HepG2 (cell line): ENCODE results near the gene RNF14. TPM values are rescaled to one million over a fixed set of nuclear protein-coding genes. Genes with fewer than 3 reads are reported as not detected.

Experiments
- ATAC-seq: fragments of 200-7000 bp; cut with Tn5 transposase; 3 replicates; pipeline ENCODE4 v1.9.1; 2020; ENCODE audit warnings: mild to moderate bottlenecking, moderate library complexity
- BruUV-seq: library from RNA; stranded (reverse); fragments of 400-500 nt; replicated peaks from 2 replicates; lab custom pipeline; 2021; lab: Mats Ljungman, UMichigan
- CTCF ChIA-PET: fragments of 300-600 bp; formaldehyde crosslinking; extraction: SDS; loops from one replicate; lab custom pipeline; 2021; ENCODE audit warnings: low total read pairs, inconsistent platforms, low intra/inter-chr PET ratio; lab: Yijun Ruan, JAX
- POLR2A ChIA-PET: fragments of 350-600 bp; sonication (Branson Sonifier 250); formaldehyde crosslinking; loops from one replicate; lab custom pipeline; 2020; ENCODE audit warnings: antibody characterized with exemption, inconsistent platforms; lab: Yijun Ruan, JAX
- DNase-seq: peaks from one replicate; pipeline ENCODE4 v3.0.0-alpha.2; 2015; ENCODE audit warnings: low spot score
- FAIRE-seq: peaks from 3 replicates; lab custom pipeline; 2011; peaks lifted over from hg19 to GRCh38; lab: Jason Lieb, UNC
- H2AFZ ChIP-seq: one replicate; pipeline ENCODE4 v1.6.1; 2011; ENCODE audit warnings: low read length, inconsistent platforms
- H3K27ac ChIP-seq: fragments of 300-600 bp; 3 replicates; pipeline ENCODE4 v1.8.0; 2011; ENCODE audit warnings: mixed run types, mild to moderate bottlenecking, mixed read lengths, low read length, inconsistent platforms; ENCODE audit not compliant: insufficient read depth; ENCODE audit errors: extremely low read length
- H3K27me3 ChIP-seq, 2 experiments: fragments of 200-600 bp in 1 of 2; 2 replicates in 1 of 2; 3 replicates in 1 of 2; pipeline versions ENCODE4 v1.6.0 to v1.8.0; 2011; ENCODE audit warnings: low read length in 2 of 2, mild to moderate bottlenecking in 2 of 2, moderate library complexity in 2 of 2, inconsistent platforms in 1 of 2; ENCODE audit not compliant: insufficient read depth in 2 of 2, control insufficient read depth in 1 of 2
- H3K36me3 ChIP-seq, 2 experiments: fragments of 200-600 bp in 1 of 2; replicated peaks in 1 of 2; 2 replicates in 1 of 2; 3 replicates in 1 of 2; pipeline versions ENCODE4 v1.5.1 to v1.8.0; 2011; ENCODE audit warnings: low read length in 2 of 2, inconsistent platforms in 1 of 2; ENCODE audit not compliant: insufficient read depth in 2 of 2, control insufficient read depth in 1 of 2
- H3K4me1 ChIP-seq: 2 replicates; pipeline ENCODE4 v1.5.1; 2012; ENCODE audit warnings: low read length, inconsistent platforms; ENCODE audit not compliant: insufficient read depth
- H3K4me2 ChIP-seq: 2 replicates; pipeline ENCODE4 v1.6.0; 2011; ENCODE audit warnings: low read depth, low read length, inconsistent platforms
- H3K4me3 ChIP-seq, 3 experiments: fragments of 200-600 bp in 1 of 3; sonication (generic), shearing (Covaris generic) in 1 of 3; replicated peaks in 1 of 3; 2 replicates each; pipeline ENCODE4 v1.5.1; 2011 to 2016; ENCODE audit warnings: low read length in 3 of 3, inconsistent platforms in 2 of 3, low read depth in 2 of 3, mild to moderate bottlenecking in 2 of 3, control low read depth in 1 of 3, mixed read lengths in 1 of 3; ENCODE audit not compliant: insufficient read depth in 1 of 3
- H3K79me2 ChIP-seq: one replicate; pipeline ENCODE4 v1.6.1; 2011; ENCODE audit warnings: low read length, inconsistent platforms; ENCODE audit not compliant: insufficient read depth
- H3K9ac ChIP-seq: 2 replicates; pipeline ENCODE4 v1.6.0; 2011; ENCODE audit warnings: mild to moderate bottlenecking, low read depth, low read length, inconsistent platforms; ENCODE audit not compliant: insufficient read depth
- H3K9me3 ChIP-seq: 2 replicates; pipeline ENCODE4 v1.5.1; 2012; ENCODE audit warnings: mild to moderate bottlenecking, low read length
- H4K20me1 ChIP-seq: 2 replicates; pipeline ENCODE4 v1.6.0; 2011; ENCODE audit warnings: inconsistent platforms, mild to moderate bottlenecking, low read length, moderate library complexity; ENCODE audit not compliant: insufficient read depth
- CBFB ChIP-seq: sonication (generic); formaldehyde crosslinking; IDR thresholded peaks from 2 replicates; pipeline ENCODE4 v1.4.0; 2020; ENCODE audit warnings: missing genetic modification reagents
- LCORL ChIP-seq, 2 experiments: fragments of 450-650 bp in 1 of 2; sonication (generic) in 1 of 2; formaldehyde crosslinking in 1 of 2; IDR thresholded peaks; 2 replicates each; pipeline versions ENCODE4 v1.5.0 to v1.6.1; 2017 to 2020; ENCODE audit warnings: antibody characterized with exemption in 1 of 2, missing genetic modification reagents in 1 of 2
- MLX ChIP-seq: IDR thresholded peaks from 2 replicates; pipeline ENCODE4 v1.6.1; 2016
- RAD21 ChIP-seq: fragments of 450-650 bp; formaldehyde crosslinking; IDR thresholded peaks from 2 replicates; pipeline ENCODE4 v1.5.0; 2020; ENCODE audit warnings: mild to moderate bottlenecking
- SP1 ChIP-seq, 2 experiments: fragments of 450-650 bp in 1 of 2; sonication (generic) in 1 of 2; formaldehyde crosslinking in 1 of 2; IDR thresholded peaks; 2 replicates each; pipeline versions ENCODE4 v1.4.0 to v1.6.1; 2016 to 2020; ENCODE audit warnings: missing genetic modification reagents in 1 of 2
- ZHX1 ChIP-seq: sonication (generic); formaldehyde crosslinking; IDR thresholded peaks from 2 replicates; pipeline ENCODE4 v1.8.1; 2022; ENCODE audit warnings: low read depth, mild to moderate bottlenecking, missing genetic modification reagents
- ZNF260 ChIP-seq: sonication (generic); formaldehyde crosslinking; IDR thresholded peaks from 2 replicates; pipeline ENCODE4 v1.4.0; 2020; ENCODE audit warnings: missing genetic modification reagents, low read depth, mild to moderate bottlenecking, borderline replicate concordance
- ZNF510 ChIP-seq: sonication (generic); formaldehyde crosslinking; IDR thresholded peaks from 2 replicates; pipeline ENCODE4 v1.4.0; 2020; ENCODE audit warnings: low read depth, mild to moderate bottlenecking, missing genetic modification reagents
- WGBS: methylation state at CpG from one replicate; pipeline ENCODE4 v1.1.6; 2017; ENCODE audit warnings: low lambda C conversion rate; 5-methylcytosine and 5-hydroxymethylcytosine counted together
- in situ Hi-C: cut with HindIII; loops from 2 replicates; pipeline ENCODE4 v1.10.0; 2017; ENCODE audit warnings: low pct_unique_long_range_greater_than_20kb; ENCODE audit not compliant: extremely low pct_ligation_motif_present
- intact Hi-C: fragments of 100-400 bp; cut with micrococcal nuclease; formaldehyde crosslinking; loops from one replicate; pipeline ENCODE4 v1.10.0; 2022; ENCODE audit not compliant: unreplicated experiment
- polyA plus RNA-seq, 8 experiments: library from polyadenylated mRNA; depleted of rRNA in 3 of 8; stranded (reverse) in 7 of 8; unstranded in 1 of 8; fragments of >200 nt; fragmentation: Illumina TruSeq in 4 of 8; extraction: Trizol in 4 of 8; gene quantifications; 2 replicates each; pipeline versions ENCODE4 v1.2.1 to v1.2.3, GENCODE V29; 2011 to 2016; ENCODE audit warnings: low read depth in 4 of 8, missing spikeins in 1 of 8, mixed read lengths in 1 of 8; ENCODE audit not compliant: insufficient read depth in 1 of 8
- total RNA-seq, 5 experiments: library from RNA; depleted of rRNA; stranded (reverse); fragments of >200 nt; fragmentation: Illumina TruSeq; extraction: Trizol; gene quantifications; 2 replicates each; pipeline ENCODE4 v1.2.3, GENCODE V29; 2016; ENCODE audit warnings: low read depth in 1 of 5
- TF ChIP-seq, protein P1 (sequence below): sonication (generic); formaldehyde crosslinking; IDR thresholded peaks from 2 replicates; pipeline ENCODE4 v1.4.0; 2020; ENCODE audit warnings: mild to moderate bottlenecking, missing genetic modification reagents

RNF14 gene
- total and polyA plus RNA-seq, 2 of the 13 experiments (the other 11 are each of a cell fraction or from before 2014, with no cell fraction given), result 11.3 to 28.1 TPM

GRCh38 chr5:141958113-141958512, 10.8 kb upstream of the RNF14 start, which contains the start of gene PCDH12:
Gene PCDH12 (minus strand): TSS chr5:141958202. CDS start chr5:141957851, 351 bp downstream.
- no peaks in the 10 kb centered on the region for H3K79me2 ChIP-seq
- no peaks in the 10 kb centered on the region for H3K36me3 ChIP-seq
- peaks cover 19% of the 10 kb centered on the region for H3K4me1 ChIP-seq
- H3K27ac ChIP-seq, result no peak within 1 kb of the TSS
- DNase-seq, result no peak
- no peak within 1 kb of the TSS for H2AFZ ChIP-seq
- WGBS, result 43% methylated on average over 7 of the region's 7 CpGs
- in situ Hi-C loops (loop anchor here (5.0 kb wide), 1 partner anchor 271 kb away; no protein-coding TSS in a partner anchor), intact Hi-C loops (no loop called here)
- no peak within 1 kb of the TSS for H3K9ac ChIP-seq
- ATAC-seq, result no peak
- H4K20me1 ChIP-seq, result no peaks in the 10 kb centered on the region
- ChIA-PET POLR2A (interaction anchor here (0.8 kb wide), 1 partner anchor 11 kb away, joined by 3 read pairs; the partner anchor contains the start of gene RNF14), CTCF (no interaction called here)
- H3K4me3 ChIP-seq, result no peak within 1 kb of the TSS
- H3K27me3 ChIP-seq, result peaks cover 0 to 28% of the 10 kb centered on the region in 2 experiments; a peak in 4 of 5 replicates
- no peaks in the 10 kb centered on the region for H3K9me3 ChIP-seq
- no TSS peak for BruUV-seq
- no peak within 1 kb of the TSS for H3K4me2 ChIP-seq
- no peak for FAIRE-seq
- TF ChIP-seq ZNF510 (CRISPR knock-in tag) (no peak), RAD21 (no peak), ZNF260 (no peak), MLX (CRISPR knock-in tag) (no peak), SP1 (IDR thresholded peaks at IDR 0.05) (no peak), SP1 (CRISPR knock-in tag; IDR thresholded peaks at IDR 0.05) (no peak), CBFB (CRISPR knock-in tag) (no peak), ZHX1 (CRISPR knock-in tag) (no peak), LCORL (IDR thresholded peaks at IDR 0.05) (no peak), LCORL (CRISPR knock-in tag; IDR thresholded peaks at IDR 0.05) (no peak)
- TF ChIP-seq, protein P1, sequence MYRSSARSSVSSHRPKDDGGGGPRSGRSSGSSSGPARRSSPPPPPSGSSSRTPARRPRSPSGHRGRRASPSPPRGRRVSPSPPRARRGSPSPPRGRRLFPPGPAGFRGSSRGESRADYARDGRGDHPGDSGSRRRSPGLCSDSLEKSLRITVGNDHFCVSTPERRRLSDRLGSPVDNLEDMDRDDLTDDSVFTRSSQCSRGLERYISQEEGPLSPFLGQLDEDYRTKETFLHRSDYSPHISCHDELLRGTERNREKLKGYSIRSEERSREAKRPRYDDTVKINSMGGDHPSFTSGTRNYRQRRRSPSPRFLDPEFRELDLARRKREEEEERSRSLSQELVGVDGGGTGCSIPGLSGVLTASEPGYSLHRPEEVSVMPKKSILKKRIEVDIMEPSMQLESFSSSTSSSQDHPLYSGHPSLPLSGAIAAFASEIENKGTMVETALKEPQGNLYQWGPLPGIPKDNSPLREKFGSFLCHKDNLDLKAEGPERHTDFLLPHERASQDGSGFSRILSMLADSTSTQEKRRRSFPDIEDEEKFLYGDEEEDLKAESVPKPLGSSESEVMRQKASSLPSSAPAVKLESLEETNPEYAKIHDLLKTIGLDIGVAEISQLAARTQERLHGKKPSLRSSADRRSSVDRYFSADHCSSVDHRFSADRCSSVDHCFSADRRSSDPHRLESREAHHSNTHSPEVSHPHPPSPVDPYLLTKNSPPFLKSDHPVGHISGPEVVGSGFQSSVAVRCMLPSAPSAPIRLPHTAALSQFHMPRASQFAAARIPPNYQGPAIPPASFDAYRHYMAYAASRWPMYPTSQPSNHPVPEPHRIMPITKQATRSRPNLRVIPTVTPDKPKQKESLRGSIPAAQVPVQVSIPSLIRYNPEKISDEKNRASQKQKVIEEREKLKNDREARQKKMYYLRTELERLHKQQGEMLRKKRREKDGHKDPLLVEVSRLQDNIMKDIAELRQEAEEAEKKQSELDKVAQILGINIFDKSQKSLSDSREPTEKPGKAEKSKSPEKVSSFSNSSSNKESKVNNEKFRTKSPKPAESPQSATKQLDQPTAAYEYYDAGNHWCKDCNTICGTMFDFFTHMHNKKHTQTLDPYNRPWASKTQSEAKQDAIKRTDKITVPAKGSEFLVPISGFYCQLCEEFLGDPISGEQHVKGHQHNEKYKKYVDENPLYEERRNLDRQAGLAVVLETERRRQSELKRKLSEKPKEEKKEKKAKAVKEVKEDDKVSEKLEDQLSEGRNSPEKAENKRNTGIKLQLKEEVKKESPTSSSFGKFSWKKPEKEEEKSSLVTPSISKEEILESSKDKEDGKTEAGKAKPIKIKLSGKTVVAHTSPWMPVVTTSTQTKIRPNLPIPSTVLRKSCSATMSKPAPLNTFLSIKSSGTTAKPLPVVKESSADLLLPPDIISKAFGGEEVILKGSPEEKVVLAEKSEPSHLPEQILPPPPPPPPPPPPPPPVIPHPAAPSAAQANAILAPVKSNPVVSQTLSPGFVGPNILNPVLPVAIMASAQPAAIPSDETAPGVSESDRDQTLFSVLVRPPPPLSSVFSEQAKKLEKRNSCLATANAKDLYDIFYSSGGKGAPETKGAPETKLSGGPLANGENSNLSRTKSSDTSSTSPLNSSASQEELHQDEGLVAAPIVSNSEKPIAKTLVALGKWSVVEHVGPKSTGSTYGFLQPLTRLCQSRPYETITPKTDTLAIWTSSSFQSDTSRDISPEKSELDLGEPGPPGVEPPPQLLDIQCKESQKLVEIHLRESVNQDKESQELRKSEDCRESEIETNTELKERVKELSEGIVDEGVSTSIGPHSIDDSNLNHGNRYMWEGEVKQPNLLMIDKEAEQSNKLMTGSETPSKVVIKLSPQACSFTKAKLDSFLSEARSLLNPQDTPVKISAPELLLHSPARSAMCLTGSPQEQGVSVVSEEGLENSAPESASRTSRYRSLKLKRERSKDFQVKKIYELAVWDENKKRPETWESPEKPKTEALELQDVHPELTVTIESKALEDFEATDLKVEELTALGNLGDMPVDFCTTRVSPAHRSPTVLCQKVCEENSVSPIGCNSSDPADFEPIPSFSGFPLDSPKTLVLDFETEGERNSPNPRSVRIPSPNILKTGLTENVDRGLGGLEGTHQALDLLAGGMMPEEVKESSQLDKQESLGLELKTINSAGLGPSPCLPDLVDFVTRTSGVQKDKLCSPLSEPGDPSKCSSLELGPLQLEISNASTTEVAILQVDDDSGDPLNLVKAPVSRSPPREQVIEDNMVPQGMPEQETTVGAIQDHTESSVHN (CRISPR knock-in tag), result no peak
